HG03378 (cell line): ENCODE data around the gene CTRL.

Experiments
- ATAC-seq: cut with Tn5 transposase; IDR thresholded peaks from one replicate; pipeline ENCODE4 v1.9.1; 2021; ENCODE audit warnings: mild to moderate bottlenecking, moderate library complexity; ENCODE audit not compliant: unreplicated experiment

Gene CTRL

GRCh38 chr16:67892899-67893742 lies 38.5 kb downstream of the CTRL start, which contains the start of gene PSKH1:
Gene PSKH1 (plus strand): TSS chr16:67893254. CDS start chr16:67908750, 15,496 bp downstream.
- peak; percentile 82 for ATAC-seq

GRCh38 chr16:67892375-67892774 lies 39.3 kb downstream of the CTRL start:
- no peak for ATAC-seq

GRCh38 chr16:67888331-67888730 lies 43.3 kb downstream of the CTRL start:
- ATAC-seq, result no peak

- ATAC-seq, result no peak
Observed at GRCh38 chr16:67886387-67886786, 45.3 kb downstream of the CTRL start.

GRCh38 chr16:67885976-67886375 lies 45.7 kb downstream of the CTRL start:
- ATAC-seq, result no peak

- no peak for ATAC-seq
Observed at GRCh38 chr16:67885545-67885944, 46.1 kb downstream of the CTRL start.

GRCh38 chr16:67884684-67885083 lies 47.0 kb downstream of the CTRL start, which contains the start of gene NRN1L:
Gene NRN1L (plus strand): TSS chr16:67884885. CDS start chr16:67884904, 19 bp downstream.
- ATAC-seq, result no peak

- no peak for ATAC-seq
Observed at GRCh38 chr16:67883872-67884261, 47.8 kb downstream of the CTRL start.

- no peak for ATAC-seq
Observed at GRCh38 chr16:67883146-67883871, 48.4 kb downstream of the CTRL start.

GRCh38 chr16:67882374-67883145 lies 49.1 kb downstream of the CTRL start:
- no peak for ATAC-seq

- ATAC-seq, result no peak
Observed at GRCh38 chr16:67881621-67882161, 50.0 kb downstream of the CTRL start.

- ATAC-seq, result no peak
Observed at GRCh38 chr16:67880584-67880983, 51.1 kb downstream of the CTRL start.

GRCh38 chr16:67879936-67880335 lies 51.7 kb downstream of the CTRL start:
- ATAC-seq, result no peak
